Right lobe of liver (tissue), 4 donors: ENCODE results near the gene WBP1L.

Source experiments
- POLR2A ChIP-seq: fragments of 450-650 bp; IDR thresholded peaks from one replicate; pipeline ENCODE4 v1.6.1; 2017; ENCODE audit warnings: antibody characterized with exemption, mild to moderate bottlenecking
- TF ChIP-seq, protein P1 (sequence below), 4 donors: fragments of 200-600 bp in 3 of 4; fragments of 450-650 bp in 1 of 4; IDR thresholded peaks; one replicate each; pipeline versions ENCODE4 v1.5.1 to v1.8.0; 2016 to 2022; ENCODE audit warnings: antibody characterized with exemption in 4 of 4, mild to moderate bottlenecking in 2 of 4
- donor health status: DM: no; HTN: no; CAD: no.
- donor health status: DM: no; HTN: no; CAD: no.
- donor health status: DM: no; HTN: yes; CAD: no.

- TF ChIP-seq, protein P1, sequence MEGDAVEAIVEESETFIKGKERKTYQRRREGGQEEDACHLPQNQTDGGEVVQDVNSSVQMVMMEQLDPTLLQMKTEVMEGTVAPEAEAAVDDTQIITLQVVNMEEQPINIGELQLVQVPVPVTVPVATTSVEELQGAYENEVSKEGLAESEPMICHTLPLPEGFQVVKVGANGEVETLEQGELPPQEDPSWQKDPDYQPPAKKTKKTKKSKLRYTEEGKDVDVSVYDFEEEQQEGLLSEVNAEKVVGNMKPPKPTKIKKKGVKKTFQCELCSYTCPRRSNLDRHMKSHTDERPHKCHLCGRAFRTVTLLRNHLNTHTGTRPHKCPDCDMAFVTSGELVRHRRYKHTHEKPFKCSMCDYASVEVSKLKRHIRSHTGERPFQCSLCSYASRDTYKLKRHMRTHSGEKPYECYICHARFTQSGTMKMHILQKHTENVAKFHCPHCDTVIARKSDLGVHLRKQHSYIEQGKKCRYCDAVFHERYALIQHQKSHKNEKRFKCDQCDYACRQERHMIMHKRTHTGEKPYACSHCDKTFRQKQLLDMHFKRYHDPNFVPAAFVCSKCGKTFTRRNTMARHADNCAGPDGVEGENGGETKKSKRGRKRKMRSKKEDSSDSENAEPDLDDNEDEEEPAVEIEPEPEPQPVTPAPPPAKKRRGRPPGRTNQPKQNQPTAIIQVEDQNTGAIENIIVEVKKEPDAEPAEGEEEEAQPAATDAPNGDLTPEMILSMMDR (IDR thresholded peaks at IDR 0.05) = no peak
- no peak for TF ChIP-seq POLR2A
Measured at GRCh38 chr10:102721954-102722353, 21.8 kb upstream of the WBP1L start.
